ENCODE data around the gene CDH4. TPM values are rescaled to one million over a fixed set of nuclear protein-coding genes. Genes with fewer than 3 reads are reported as not detected.

The CDH4 gene
- total RNA-seq, 1 experiment from 2014 or later, result not detected

GRCh38 chr20:61634376-61635145 lies 382.5 kb downstream of the CDH4 start:
- Histone ChIP-seq H3K36me3 (ENCODE audit: control insufficient read depth, insufficient read depth, low read length) (no peaks in the 10 kb centered on the region), H3K9me3 (ENCODE audit: control insufficient read depth, insufficient read depth, low read depth, low read length) (no peaks in the 10 kb centered on the region), H3K27ac (ENCODE audit: low read length) (no peak overlapping the region), H3K4me1 (ENCODE audit: control insufficient read depth, insufficient read depth, low read length) (no peaks in the 10 kb centered on the region), H3K27me3 (ENCODE audit: control insufficient read depth, insufficient read depth, low read length) (peaks cover 2% of the 10 kb centered on the region; the same call in 1 of the 2 replicates), H3K4me3 (ENCODE audit: low read depth in 2 of 2, low read length in 2 of 2) (no peak overlapping the region)
- intact Hi-C loops (cut with micrococcal nuclease; ENCODE audit: unreplicated experiment), result no loop called here
- TF ChIP-seq POLR2AphosphoS5 (IDR thresholded peaks at IDR 0.05; ENCODE audit: low read depth, low read length) (no peak), TCF7L2 (IDR thresholded peaks at IDR 0.05; ENCODE audit: low read depth, low read length) (no peak), SIN3A (IDR thresholded peaks at IDR 0.05; ENCODE audit: borderline replicate concordance, insufficient read depth, low read depth, low read length) (no peak), REST (IDR thresholded peaks at IDR 0.05; ENCODE audit: insufficient read depth in 1 of 2, low read depth in 2 of 2, low read length in 1 of 2) (no peak), CTCF (IDR thresholded peaks at IDR 0.05) (no peak)
- ATAC-seq (no peak), DNase-seq (ENCODE audit: low read depth, low spot score) (no peak)
- in situ Hi-C loops (cut with HindIII; ENCODE audit: low pct_unique_long_range_greater_than_20kb, low sequenced_read_pairs), result no loop called here
- POLR2A ChIA-PET, result no interaction called here
- CTCF ChIA-PET, result no interaction called here
- no TSS peak for BruUV-seq (replicated peaks)

GRCh38 chr20:61635721-61636455 lies 383.8 kb downstream of the CDH4 start:
- no peaks in the 10 kb centered on the region for H3K4me1 ChIP-seq (ENCODE audit: control insufficient read depth, insufficient read depth, low read length)
- no peak overlapping the region for H3K4me3 ChIP-seq (ENCODE audit: low read depth in 2 of 2, low read length in 2 of 2)
- no TSS peak for BruUV-seq (replicated peaks)
- ATAC-seq (no peak), DNase-seq (ENCODE audit: low read depth, low spot score) (no peak)
- intact Hi-C loops (cut with micrococcal nuclease; ENCODE audit: unreplicated experiment) (no loop called here), in situ Hi-C loops (cut with HindIII; ENCODE audit: low pct_unique_long_range_greater_than_20kb, low sequenced_read_pairs) (no loop called here)
- H3K9me3 ChIP-seq (ENCODE audit: control insufficient read depth, insufficient read depth, low read depth, low read length), result no peaks in the 10 kb centered on the region
- ChIA-PET POLR2A (no interaction called here), CTCF (no interaction called here)
- H3K36me3 ChIP-seq (ENCODE audit: control insufficient read depth, insufficient read depth, low read length), result no peaks in the 10 kb centered on the region
- TF ChIP-seq SIN3A (IDR thresholded peaks at IDR 0.05; ENCODE audit: borderline replicate concordance, insufficient read depth, low read depth, low read length), result no peak
- TF ChIP-seq TCF7L2 (IDR thresholded peaks at IDR 0.05; ENCODE audit: low read depth, low read length), result no peak
- no peak for TF ChIP-seq POLR2AphosphoS5 (IDR thresholded peaks at IDR 0.05; ENCODE audit: low read depth, low read length)
- TF ChIP-seq REST (IDR thresholded peaks at IDR 0.05; ENCODE audit: insufficient read depth in 1 of 2, low read depth in 2 of 2, low read length in 1 of 2), result no peak
- no peak for TF ChIP-seq CTCF (IDR thresholded peaks at IDR 0.05)
- no peak overlapping the region for H3K27ac ChIP-seq (ENCODE audit: low read length)
- H3K27me3 ChIP-seq (ENCODE audit: control insufficient read depth, insufficient read depth, low read length), result peaks cover 2% of the 10 kb centered on the region; the same call in 1 of the 2 replicates
